OCI-LY1 (cell line): ENCODE data around the gene TMEM238.

Experiments used
- H2AFZ ChIP-seq: fragments of 200-600 bp; sonication (generic), shearing (Covaris generic); 2 replicates; pipeline ENCODE4 v1.6.0; 2014; ENCODE audit warnings: antibody characterized with exemption, mild to moderate bottlenecking, low read length
- H3F3A ChIP-seq: fragments of 200-600 bp; sonication (generic), shearing (Covaris generic); 2 replicates; pipeline ENCODE4 v1.6.0; 2014; ENCODE audit warnings: mild to moderate bottlenecking, antibody characterized with exemption, low read length, moderate library complexity; ENCODE audit not compliant: insufficient read depth
- H3K27ac ChIP-seq: fragments of 200-600 bp; sonication (generic); 2 replicates; pipeline ENCODE4 v1.5.1; 2014; ENCODE audit warnings: low read length, mixed run types, mild to moderate bottlenecking, low read depth; ENCODE audit not compliant: poor library complexity, severe bottlenecking
- H3K27me3 ChIP-seq: fragments of 200-600 bp; sonication (generic); 2 replicates; pipeline ENCODE4 v1.6.0; 2014; ENCODE audit warnings: antibody characterized with exemption, mild to moderate bottlenecking, low read length, moderate library complexity; ENCODE audit not compliant: insufficient read depth
- H3K36me3 ChIP-seq: fragments of 200-600 bp; sonication (generic); 2 replicates; pipeline ENCODE4 v1.6.1; 2014; ENCODE audit warnings: mild to moderate bottlenecking, antibody characterized with exemption, low read length, moderate library complexity, mixed read lengths; ENCODE audit not compliant: insufficient read depth
- H3K4me1 ChIP-seq: fragments of 200-600 bp; sonication (generic); 2 replicates; pipeline ENCODE4 v1.5.1; 2014; ENCODE audit warnings: mild to moderate bottlenecking, low read length, moderate library complexity; ENCODE audit not compliant: insufficient read depth, severe bottlenecking
- H3K4me2 ChIP-seq: fragments of 200-600 bp; sonication (generic), shearing (Covaris generic); 2 replicates; pipeline ENCODE4 v1.6.1; 2014; ENCODE audit warnings: low read length
- H3K4me3 ChIP-seq: fragments of 200-600 bp; sonication (generic); 2 replicates; pipeline ENCODE4 v1.5.1; 2014; ENCODE audit warnings: low read length, low read depth, mild to moderate bottlenecking, mixed read lengths; ENCODE audit not compliant: poor library complexity, severe bottlenecking
- H3K79me2 ChIP-seq: fragments of 200-600 bp; shearing (Covaris generic); 2 replicates; pipeline ENCODE4 v1.6.1; 2016; ENCODE audit warnings: mixed run types, low read length, mixed read lengths; ENCODE audit not compliant: insufficient read depth
- H3K9ac ChIP-seq: fragments of 200-600 bp; sonication (generic), shearing (Covaris generic); 2 replicates; pipeline ENCODE4 v1.6.1; 2014; ENCODE audit warnings: mild to moderate bottlenecking, low read length, mixed read lengths
- H3K9me2 ChIP-seq: fragments of 200-600 bp; sonication (generic), shearing (Covaris generic); 2 replicates; pipeline ENCODE4 v1.6.1; 2014; ENCODE audit warnings: low read depth, mild to moderate bottlenecking, low read length, mixed read lengths
- H3K9me3 ChIP-seq: fragments of 200-600 bp; shearing (Covaris generic); 2 replicates; pipeline ENCODE4 v1.6.1; 2014; ENCODE audit warnings: low read length, mixed read lengths
- H4K20me1 ChIP-seq: fragments of 200-600 bp; sonication (generic), shearing (Covaris generic); 2 replicates; pipeline ENCODE4 v1.6.0; 2016; ENCODE audit warnings: mild to moderate bottlenecking, low read length; ENCODE audit not compliant: insufficient read depth
- CTCF ChIP-seq: fragments of 200-600 bp; sonication (generic), shearing (Covaris generic); IDR thresholded peaks from 2 replicates; pipeline ENCODE4 v1.5.1; 2017; ENCODE audit warnings: mild to moderate bottlenecking, antibody characterized with exemption, low read length, moderate library complexity, mixed read lengths
- EZH2 ChIP-seq: fragments of 200-600 bp; sonication (generic), shearing (Covaris generic); IDR thresholded peaks from 2 replicates; pipeline ENCODE4 v1.8.0; 2017; ENCODE audit warnings: borderline replicate concordance, mixed run types, mild to moderate bottlenecking, antibody characterized with exemption, low read length, moderate library complexity, mixed read lengths

The TMEM238 gene

GRCh38 chr19:55372316-55373081, 11.6 kb downstream of the TMEM238 start:
- Histone ChIP-seq H3K9me2 (no peaks in the 10 kb centered on the region), H3K9me3 (no peaks in the 10 kb centered on the region), H3K4me2 (no peak overlapping the region), H3K27me3 (peaks cover 18% of the 10 kb centered on the region; the same call in 1 of the 2 replicates), H3K9ac (no peak overlapping the region), H4K20me1 (no peaks in the 10 kb centered on the region), H3K36me3 (no peaks in the 10 kb centered on the region), H3K4me1 (peaks cover 4% of the 10 kb centered on the region), H3F3A (no peaks in the 10 kb centered on the region), H2AFZ (no peak overlapping the region), H3K79me2 (no peaks in the 10 kb centered on the region), H3K27ac (no peak overlapping the region), H3K4me3 (no peak overlapping the region)
- TF ChIP-seq EZH2 (no peak), CTCF (no peak)

- peak within 1 kb of the TSS; percentile 48; the same call in 1 of the 2 replicates for H3K4me2 ChIP-seq
- no peaks in the 10 kb centered on the region for H3K9me2 ChIP-seq
- no peaks in the 10 kb centered on the region for H3K9me3 ChIP-seq
- H3K9ac ChIP-seq, result no peak within 1 kb of the TSS
- no peak for TF ChIP-seq CTCF
- TF ChIP-seq EZH2, result no peak
- no peak within 1 kb of the TSS for H3K27ac ChIP-seq
- H3K4me1 ChIP-seq, result peaks cover 4% of the 10 kb centered on the region
- no peaks in the 10 kb centered on the region for H4K20me1 ChIP-seq
- H3K36me3 ChIP-seq, result no peaks in the 10 kb centered on the region
- H2AFZ ChIP-seq, result no peak within 1 kb of the TSS
- H3K79me2 ChIP-seq, result no peaks in the 10 kb centered on the region
- no peaks in the 10 kb centered on the region for H3F3A ChIP-seq
- H3K4me3 ChIP-seq, result no peak within 1 kb of the TSS
- peaks cover 6% of the 10 kb centered on the region; the same call in 1 of the 2 replicates for H3K27me3 ChIP-seq
These were observed 13.6 kb downstream of the TMEM238 start, which contains the start of gene IL11 for GRCh38 chr19:55370305-55370988. TSS of gene IL11 (minus strand) at chr19:55370463. CDS start at chr19:55370310, 153 bp downstream.

- H3K4me1 ChIP-seq, result peaks cover 4% of the 10 kb centered on the region
- peak overlapping the region; percentile 48; the same call in 1 of the 2 replicates for H3K4me2 ChIP-seq
- peaks cover 8% of the 10 kb centered on the region; the same call in 1 of the 2 replicates for H3K27me3 ChIP-seq
- no peak overlapping the region for H2AFZ ChIP-seq
- no peaks in the 10 kb centered on the region for H3K9me2 ChIP-seq
- TF ChIP-seq EZH2, result no peak
- TF ChIP-seq CTCF, result no peak
- H3K4me3 ChIP-seq, result no peak overlapping the region
- H3F3A ChIP-seq, result no peaks in the 10 kb centered on the region
- no peaks in the 10 kb centered on the region for H3K36me3 ChIP-seq
- no peak overlapping the region for H3K9ac ChIP-seq
- no peaks in the 10 kb centered on the region for H4K20me1 ChIP-seq
- no peaks in the 10 kb centered on the region for H3K79me2 ChIP-seq
- no peaks in the 10 kb centered on the region for H3K9me3 ChIP-seq
- no peak overlapping the region for H3K27ac ChIP-seq
These were observed 14.3 kb downstream of the TMEM238 start for GRCh38 chr19:55369653-55370304.
